COLO668 (cell line): Measurements from ENCODE around the gene SLC16A6.
"Not testable (repeated sequence)": the region's sequence is repeated elsewhere in the genome, so short reads cannot be mapped to it uniquely, and the experiment has no call there.

Experiments
- DNase-seq: peaks from one replicate; lab custom pipeline; 2025; ENCODE audit not compliant: unreplicated experiment; lab: John Stamatoyannopoulos, UW

Gene SLC16A6

GRCh38 chr17:68291836-68292688 lies 1.1 kb upstream of the SLC16A6 start:
- peak; percentile 90 for DNase-seq

GRCh38 chr17:68290268-68290954 lies 516 bp downstream of the SLC16A6 start:
- DNase-seq: peak; percentile 50

- no peak for DNase-seq
Observed at GRCh38 chr17:68289936-68290267, 1.0 kb downstream of the SLC16A6 start.

DNA sequence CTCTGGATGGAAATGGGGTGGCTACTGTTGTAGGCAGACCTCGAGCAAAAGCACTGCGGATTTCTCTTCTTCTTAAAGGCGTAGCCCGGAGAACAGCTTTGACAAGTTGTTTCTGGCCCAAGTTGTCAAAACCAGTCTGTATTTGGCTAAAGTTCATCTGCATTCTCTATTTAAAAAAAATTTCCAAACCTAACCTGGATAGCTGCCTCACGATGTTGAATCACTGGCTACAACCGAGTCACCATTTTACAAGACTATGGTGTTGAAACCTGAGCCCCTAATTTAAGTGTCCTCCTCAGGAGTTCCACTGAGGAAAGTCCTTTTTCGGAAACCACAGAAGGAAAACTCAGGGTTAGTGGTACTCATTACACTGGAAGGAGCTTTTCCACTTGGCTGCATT lies 1.5 kb downstream of the SLC16A6 start:
- DNase-seq: no peak

DNA sequence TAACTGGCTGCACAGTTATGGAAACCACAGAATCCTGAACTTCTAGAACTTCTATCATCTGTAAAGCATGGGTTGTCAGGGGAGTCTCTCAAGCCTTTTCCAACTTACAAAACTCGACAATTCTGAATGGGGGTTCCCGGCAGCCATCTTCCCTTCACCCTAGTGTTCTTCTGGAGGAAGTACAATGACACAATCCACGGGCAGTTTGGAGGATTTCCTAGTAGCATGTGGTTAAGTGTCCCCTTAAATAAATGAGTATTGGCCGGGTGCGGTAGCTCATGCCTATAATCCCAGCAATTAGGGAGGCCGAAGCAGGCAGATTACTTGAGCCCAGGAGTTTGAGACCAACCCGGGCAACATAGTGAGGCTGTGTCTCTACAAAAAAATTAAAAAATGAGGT lies 2.1 kb downstream of the SLC16A6 start:
- no peak for DNase-seq

GRCh38 chr17:68288375-68288774 lies 2.6 kb downstream of the SLC16A6 start:
- DNase-seq: no peak

DNA sequence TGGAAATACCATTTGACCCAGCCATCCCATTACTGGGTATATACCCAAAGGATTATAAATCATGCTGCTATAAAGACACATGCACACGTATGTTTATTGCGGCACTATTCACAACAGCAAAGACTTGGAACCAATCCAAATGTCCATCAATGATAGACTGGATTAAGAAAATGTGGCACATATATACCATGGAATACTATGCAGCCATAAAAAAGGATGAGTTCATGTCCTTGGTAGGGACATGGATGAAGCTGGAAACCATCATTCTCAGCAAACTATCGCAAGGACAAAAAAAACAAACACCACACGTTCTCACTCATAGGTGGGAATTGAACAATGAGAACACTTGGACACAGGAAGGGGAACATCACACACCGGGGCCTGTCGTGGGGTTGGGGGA lies 9.0 kb downstream of the SLC16A6 start:
- DNase-seq: not testable (repeated sequence)

GRCh38 chr17:68277807-68278206 lies 13.1 kb downstream of the SLC16A6 start:
- no peak for DNase-seq

DNA sequence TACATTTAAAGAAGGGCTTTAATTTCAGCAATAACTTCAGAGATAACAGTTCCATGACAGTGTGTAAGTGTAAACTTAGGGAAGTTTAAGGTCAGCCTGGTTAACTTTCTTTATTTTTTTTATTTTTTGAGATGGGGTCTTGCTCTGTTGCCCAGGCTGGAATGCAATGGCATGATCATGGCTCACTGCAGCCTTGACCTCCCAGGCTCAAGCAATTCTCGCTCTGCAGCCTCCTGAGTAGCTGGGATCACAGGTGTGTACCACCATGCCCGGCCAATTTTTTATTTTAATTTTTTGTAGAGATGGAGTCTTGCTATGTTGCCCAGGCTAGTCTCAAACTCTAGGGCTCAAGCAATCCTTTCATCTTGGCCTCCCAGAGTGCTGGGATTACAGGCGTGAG lies 14.6 kb downstream of the SLC16A6 start:
- DNase-seq: not testable (repeated sequence)

GRCh38 chr17:68273722-68274121 lies 17.2 kb downstream of the SLC16A6 start:
- no peak for DNase-seq

DNA sequence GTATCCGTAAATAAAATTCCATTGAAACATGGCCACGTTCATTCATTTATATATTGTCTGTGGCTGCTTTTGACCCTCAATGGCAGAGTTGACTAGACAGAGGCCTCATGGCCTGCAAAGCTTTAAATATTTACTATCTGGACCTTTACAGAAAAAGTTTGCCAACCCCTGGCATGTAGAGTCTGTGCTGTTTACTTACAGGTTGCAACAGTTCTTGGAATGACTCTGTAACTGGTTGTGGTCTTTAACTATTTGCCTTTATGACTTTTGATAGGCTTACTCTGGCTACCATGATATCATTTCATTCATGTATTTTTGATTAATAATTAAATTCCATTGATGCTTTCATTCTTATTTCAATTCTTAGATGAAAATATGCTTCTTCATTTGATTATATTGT lies 25.1 kb downstream of the SLC16A6 start:
- DNase-seq: not testable (repeated sequence)

DNA sequence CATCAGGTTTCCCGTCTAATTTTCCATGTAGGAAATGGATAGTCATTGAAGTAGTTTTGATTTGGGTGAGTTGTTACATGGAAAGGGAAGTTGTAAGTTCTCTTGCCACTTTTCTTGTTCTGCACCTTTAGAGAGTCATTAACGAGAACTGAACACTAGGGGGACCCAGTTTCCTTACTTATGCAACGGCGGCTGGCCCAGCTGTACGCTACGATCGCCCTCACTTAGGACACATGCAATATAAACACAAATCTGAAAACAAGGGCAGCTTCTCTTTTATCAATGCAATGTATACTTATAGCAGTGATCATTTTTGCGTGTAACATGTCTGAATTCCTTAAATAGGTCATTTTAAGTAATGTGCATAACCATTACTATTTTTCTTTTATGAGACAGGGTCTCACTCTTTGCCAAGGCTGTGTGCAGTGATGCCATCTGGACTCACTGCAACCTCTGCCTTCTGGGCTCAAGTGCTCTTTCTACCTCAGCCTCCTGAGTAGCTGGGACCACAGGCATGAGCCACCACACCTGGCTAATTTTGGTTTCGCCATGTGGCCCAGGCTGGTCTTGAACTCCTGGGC lies 27.7 kb downstream of the SLC16A6 start:
- DNase-seq: peak; percentile 3

GRCh38 chr17:68262467-68262866 lies 28.5 kb downstream of the SLC16A6 start:
- not testable (repeated sequence) for DNase-seq

DNA sequence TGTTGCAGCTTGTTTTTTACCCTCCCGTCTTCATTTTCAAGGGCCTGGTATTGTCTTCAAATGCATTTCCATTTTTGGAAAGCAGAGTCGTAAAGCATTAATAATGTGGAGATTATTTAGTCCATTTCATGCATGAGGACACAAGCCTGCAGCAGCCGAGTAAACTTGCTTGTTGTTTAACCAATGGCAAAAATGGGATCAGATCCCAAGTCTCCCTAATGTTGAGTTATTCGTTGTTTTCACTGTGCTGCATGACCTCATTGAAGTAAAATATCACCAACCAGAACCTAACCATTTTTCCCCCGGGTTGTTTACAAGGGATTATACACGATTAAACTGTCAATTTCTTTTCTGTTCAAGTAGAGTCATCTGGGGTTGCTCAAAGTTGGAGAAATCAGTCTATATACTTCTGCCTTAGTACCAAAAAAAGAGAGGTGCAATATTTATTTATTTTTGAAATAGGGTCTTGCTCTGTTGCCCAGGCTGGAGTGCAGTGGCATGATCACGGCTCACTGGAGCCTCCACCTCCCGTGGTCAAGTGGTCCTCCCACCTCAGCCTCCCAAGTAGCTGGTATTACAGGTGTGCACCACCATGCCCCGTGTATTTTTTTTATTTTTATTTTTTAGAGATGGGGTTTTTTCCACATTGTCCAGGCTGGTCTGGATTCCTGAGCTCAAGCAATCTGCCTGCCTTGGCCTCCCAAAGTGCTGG lies 30.7 kb downstream of the SLC16A6 start:
- no peak for DNase-seq

- DNase-seq: peak; percentile 5
Observed at GRCh38 chr17:68259648-68259951, 31.3 kb downstream of the SLC16A6 start.

- peak; percentile 52 for DNase-seq
Observed at GRCh38 chr17:68258890-68259647, 31.9 kb downstream of the SLC16A6 start.

DNA sequence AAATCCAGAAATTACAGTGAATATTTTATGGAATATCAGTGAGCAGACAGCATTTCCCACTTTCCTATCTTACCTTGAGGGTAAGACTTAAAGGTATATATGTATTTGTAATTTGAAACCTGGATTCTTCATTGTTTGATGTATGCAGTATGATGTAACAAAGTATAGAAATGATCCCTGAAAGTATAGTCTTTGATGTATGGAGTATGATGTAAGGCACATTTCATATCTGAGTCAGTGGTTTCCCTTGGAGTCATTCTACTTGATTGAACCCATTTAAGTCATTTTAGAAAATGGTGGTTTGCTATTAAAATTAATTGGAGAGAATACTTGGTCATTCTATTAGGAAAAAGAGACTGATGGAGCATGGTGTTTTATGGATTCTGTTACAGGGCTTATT lies 33.0 kb downstream of the SLC16A6 start:
- DNase-seq: no peak

GRCh38 chr17:68256701-68257100 lies 34.2 kb downstream of the SLC16A6 start:
- not testable (repeated sequence) for DNase-seq

DNA sequence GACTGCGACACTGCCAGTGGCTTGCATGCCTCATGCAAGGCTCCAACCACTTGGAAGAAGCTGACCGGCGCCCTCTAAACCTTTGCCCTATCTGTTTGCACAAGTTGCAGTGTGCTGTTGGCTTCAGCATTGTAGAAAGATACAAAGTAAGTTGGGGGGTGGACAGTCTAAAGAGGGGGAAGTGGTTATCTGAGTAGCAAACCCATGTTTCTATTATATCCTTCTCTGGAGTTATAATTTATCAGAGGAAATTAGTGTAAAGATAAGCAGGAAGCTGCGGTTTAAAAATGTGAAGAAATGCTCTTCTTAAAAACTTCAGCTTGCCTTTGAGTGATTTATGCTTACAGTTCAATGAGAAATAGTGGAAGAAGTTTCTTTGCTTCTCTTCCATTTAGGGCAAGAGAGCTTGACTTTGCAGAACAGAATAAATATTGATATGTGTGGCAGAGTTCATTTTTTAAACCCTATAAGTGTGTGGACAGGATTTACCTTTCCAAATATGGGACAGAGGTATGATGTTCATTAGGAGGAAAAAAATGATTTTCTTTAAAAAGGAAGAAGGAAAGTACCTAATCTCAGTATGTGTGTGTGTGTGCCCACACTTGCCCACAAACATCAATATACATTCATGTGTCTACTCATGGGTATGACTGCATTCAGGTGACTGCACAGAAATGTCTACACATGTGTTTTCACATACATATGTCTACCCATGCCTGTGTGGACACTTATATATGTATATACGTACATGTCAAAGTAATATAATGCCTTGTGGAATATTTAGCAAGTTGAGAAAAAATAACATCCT lies 35.0 kb downstream of the SLC16A6 start:
- DNase-seq: no peak

DNA sequence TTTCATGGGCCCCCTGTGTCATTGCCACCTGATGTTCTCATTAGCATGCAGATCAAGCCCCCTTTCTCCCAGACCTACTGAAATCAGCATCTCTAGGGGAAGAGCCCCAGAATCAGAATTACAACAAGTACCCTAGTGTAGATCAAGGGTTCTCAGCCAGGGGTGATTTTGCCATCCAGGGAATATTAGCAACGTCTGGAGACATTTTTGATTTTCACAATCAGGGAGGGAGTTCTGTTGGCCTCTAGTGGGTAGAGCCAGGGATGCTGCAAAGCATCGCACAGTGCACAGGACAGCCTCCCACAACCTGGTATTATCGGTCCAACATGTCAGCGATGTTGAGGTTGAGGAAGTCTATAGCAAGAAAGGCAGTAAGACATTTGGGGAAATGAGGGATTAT lies 35.8 kb downstream of the SLC16A6 start:
- DNase-seq: no peak
